HG03354 (cell line): ENCODE measurements around the gene ALOXE3.
A peak's percentile ranks its signal among the peaks of the same experiment; 100 is the strongest.
"Not testable (repeated sequence)": the region's sequence is repeated elsewhere in the genome, so short reads cannot be mapped to it uniquely, and the experiment has no call there.

Experiments
- ATAC-seq: cut with Tn5 transposase; IDR thresholded peaks from one replicate; pipeline ENCODE4 v1.9.1; 2021; ENCODE audit warnings: mild to moderate bottlenecking; ENCODE audit not compliant: unreplicated experiment, poor library complexity, severe bottlenecking

Gene ALOXE3

DNA sequence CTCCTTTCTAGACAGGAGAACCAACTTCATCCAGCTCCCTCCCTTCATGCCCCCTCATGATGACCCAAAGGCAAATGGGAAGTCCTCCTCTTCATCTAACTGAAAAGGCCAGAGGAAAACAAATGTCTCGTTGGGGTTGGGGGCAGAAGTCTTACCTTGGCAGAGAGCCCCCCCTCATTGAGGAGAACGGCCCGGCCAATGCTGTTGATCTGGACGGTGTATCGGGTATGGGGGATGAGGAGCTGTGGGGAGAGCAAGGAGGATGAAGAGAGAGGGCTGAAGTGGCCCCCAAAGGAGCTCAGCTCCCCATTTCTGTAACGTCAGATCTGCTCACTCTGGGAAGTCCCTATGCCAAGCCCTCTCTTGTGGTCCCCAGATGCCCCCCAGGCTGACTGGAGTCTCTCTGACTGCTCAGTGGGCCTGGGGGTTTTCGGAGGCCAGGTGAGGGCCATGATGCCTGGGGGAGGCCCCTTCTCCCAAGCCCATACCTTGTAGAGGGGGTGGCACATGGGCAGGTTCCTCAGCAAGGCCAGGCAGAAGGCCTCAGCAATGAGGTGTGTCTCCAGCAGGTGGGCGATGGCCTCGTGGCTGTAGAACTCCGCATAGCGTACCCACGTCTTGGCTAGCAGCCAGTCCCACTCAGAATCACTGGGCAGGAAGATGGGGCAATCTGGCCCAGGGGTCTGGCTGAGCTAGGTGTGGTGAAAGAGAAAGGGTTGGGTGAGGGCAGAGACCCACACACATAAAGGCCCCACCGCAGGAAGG lies 41.6 kb downstream of the ALOXE3 start:
- no peak for ATAC-seq

DNA sequence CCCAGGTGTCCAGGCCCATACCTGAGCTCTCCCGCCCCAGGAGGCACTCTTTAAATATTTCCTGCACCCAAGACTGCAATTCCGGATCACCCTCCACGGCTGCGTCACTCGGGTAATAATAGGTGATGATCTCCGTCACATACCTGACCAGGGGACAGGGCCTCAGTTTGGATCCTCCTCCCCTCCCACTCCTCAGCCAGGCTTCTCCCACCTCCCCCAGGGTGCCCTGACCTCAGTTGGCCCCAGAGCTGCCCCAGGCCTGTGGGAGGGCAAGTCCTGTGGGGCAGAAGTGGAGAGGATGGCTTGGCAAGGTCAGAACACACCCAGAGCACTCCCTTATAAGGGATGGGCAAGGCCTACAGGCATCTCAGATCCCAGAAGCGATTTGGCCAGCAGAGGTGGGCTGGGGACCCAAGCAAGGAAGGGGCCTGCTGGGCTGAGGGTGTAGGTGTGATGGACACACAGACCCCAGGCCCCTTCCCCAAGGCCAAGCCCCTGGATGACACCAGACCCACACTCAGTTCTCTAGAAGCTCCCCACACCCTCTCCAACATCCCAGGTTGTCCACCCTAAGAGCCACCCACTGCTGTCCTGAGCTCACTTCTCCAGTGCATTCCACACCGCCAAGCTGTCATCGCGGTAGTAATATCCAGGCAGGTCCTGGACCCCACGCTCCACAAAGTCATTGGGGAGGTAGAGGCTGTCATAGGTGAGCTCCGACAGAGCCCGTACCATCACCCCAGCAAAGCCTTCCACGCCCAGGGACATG lies 42.6 kb downstream of the ALOXE3 start:
- ATAC-seq, result no peak

GRCh38 chr17:8075081-8075480 lies 43.2 kb downstream of the ALOXE3 start:
- no peak for ATAC-seq

DNA sequence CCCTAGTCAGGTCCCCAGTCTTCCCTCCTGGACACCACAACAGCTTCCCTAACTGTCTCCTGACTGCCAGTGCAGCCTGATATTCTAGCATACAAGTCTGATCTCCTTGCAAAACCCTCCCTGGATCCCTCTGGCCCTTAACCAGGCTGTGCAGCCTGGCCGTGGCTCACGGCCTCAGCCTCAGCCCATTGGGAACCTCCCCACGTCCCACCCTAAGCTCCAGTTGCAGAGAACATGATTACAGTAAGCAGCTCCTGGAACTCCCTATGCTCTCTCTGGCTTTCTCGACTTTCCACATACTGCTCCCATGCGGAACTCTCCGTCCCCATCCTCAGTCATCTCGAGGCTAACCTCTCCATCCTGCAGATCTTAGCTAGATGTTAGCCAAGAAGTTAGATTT lies 43.8 kb downstream of the ALOXE3 start:
- no peak for ATAC-seq

GRCh38 chr17:8073627-8074484 lies 44.5 kb downstream of the ALOXE3 start:
- ATAC-seq, result peak; percentile 58

GRCh38 chr17:8072729-8073461 lies 45.4 kb downstream of the ALOXE3 start:
- no peak for ATAC-seq

DNA sequence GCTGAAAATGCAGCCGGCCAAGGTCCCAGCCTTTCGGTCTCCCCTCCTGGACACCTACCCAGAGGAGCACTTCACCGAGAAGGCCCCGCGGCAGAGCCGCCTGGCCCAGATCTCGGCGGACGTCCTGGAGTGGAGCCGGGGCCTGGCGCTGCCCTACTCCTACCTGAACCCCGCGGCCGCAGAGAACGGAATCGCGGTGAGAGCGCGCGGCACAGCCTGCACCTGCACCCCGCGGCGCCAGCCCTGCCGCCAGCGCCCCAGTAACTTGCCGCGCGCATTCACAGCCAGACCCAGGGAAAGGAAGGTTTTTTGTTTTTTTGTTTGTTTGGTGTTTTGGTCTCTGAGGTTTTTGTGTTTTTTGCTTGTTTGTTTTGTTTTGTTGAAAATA lies 46.0 kb downstream of the ALOXE3 start:
- ATAC-seq, result no peak

DNA sequence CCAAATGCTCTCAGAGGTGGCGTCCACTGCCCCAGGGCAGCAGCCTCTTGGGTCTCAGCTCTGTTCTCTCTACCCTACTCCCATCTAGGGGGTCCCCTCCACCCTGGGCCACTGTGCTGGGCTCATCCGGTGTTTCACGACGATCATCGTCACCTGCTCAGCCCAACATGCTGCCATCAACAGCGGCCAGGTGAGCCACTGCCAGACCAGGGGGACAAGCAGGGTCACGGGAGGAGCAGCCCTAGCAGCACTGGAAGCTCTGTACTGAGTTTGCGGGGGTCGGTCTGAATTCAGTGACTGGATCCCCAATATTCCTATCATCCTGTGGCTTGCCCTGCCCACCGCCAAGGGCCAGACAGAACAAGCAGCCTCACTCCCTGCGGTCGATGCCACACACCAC lies 46.8 kb downstream of the ALOXE3 start:
- no peak for ATAC-seq

GRCh38 chr17:8069587-8069860 lies 48.8 kb downstream of the ALOXE3 start:
- ATAC-seq, result no peak

- no peak for ATAC-seq
Observed at GRCh38 chr17:8068736-8069586, 49.4 kb downstream of the ALOXE3 start.

DNA sequence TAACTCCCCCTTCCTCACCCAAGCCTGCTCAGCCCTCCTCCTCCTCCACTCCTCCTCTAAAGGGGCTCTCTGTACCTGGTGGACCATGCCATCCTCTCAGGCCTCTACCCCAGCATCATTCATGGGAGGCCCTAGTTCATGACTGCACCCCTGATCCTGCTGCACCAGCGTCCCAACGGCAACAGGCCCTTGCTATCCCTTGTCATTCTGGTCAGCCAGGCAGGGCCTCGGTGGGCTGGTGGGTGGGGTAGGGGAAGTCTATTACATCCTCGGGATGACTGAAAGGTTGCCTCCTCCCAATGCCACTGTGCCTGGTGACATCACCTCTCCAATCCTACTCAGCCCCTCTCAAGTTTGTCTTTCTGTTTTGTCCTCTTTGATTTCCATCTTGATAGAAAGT lies 50.5 kb downstream of the ALOXE3 start:
- no peak for ATAC-seq

- no peak for ATAC-seq
Observed at GRCh38 chr17:8066841-8067775, 51.2 kb downstream of the ALOXE3 start.

DNA sequence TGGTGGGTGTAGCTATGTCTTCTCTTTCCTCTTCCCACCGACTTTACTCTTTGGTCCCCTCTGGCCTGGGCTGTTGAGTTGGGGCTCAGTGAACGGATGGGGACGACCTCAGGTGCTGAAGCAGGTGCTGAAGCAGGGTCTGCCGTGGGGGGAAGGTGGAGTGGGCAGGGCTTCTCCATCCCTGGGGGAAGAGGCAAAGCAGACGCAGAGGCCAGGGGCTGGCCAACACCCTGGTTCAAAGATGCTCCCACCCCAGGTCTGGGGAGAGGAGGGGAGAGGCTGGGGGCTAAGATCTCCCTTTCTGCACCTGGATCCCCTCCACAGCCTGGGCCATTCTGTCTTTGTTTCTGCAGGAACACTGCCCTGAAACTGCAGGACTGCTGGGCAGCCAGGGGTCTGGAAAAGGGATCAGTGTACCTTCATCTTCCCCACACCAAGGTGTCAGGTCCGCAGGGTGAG lies 53.7 kb downstream of the ALOXE3 start:
- ATAC-seq, result no peak

DNA sequence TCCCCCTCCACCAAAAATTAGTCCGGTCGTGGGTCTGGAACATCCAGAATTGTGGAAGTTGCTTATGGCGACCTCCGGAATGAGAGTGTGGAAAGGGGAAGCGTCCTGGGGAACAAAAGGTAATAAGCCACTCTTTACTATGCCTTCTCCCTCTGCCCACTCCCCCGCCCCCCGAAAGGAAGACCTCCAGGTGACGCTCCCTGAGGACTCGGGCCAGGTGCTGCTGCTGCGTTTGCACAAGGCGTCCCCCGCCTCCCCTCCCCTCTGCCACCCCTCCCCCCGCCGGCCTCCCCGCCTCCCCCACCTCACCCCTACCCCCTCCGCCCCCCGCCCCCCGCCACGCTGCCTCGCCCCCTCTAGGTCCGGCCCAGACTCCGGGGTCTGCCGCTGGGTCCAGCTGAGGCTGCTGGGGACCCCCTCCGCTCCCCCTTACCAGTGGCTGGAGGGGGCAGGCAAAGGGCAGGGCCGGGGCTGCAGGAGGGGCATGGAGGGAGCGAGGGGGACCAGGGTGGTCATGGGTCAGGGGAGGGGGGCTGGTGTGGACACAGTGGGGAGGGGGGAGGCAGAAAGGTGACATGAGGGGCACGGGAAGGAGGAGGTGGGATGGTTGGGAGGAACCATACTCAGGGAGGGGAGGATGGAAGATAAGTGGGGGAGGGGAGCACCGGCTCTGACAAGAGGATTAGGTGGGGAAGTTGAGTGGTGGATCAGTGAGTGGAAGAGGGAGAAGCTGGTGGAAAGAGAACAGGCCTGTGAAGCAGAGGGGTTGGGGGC lies 54.4 kb downstream of the ALOXE3 start:
- no peak for ATAC-seq

GRCh38 chr17:8062807-8063483 lies 55.4 kb downstream of the ALOXE3 start:
- ATAC-seq, result no peak

DNA sequence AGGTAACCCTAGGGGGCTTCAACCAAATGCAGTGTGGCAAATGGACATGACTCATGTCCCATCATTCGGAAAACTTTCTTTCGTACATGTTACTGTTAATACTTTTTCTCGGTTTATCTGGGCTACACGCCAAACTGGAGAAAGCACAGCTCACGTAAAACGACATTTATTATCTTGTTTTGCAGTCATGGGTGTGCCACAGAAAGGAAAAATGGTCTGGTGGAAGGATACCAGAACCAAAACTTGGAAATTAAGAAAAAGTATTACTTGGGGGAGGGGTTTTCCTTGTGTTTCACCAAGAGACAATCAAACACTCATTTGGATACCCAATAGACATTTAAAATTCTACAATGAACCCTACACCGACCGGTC lies 55.9 kb downstream of the ALOXE3 start:
- ATAC-seq, result no peak

GRCh38 chr17:8061851-8062250 lies 56.5 kb downstream of the ALOXE3 start:
- ATAC-seq, result not testable (repeated sequence)
